ENCODE results near the gene TXLNB. TPM values are rescaled to one million over a fixed set of nuclear protein-coding genes. Genes with fewer than 3 reads are reported as not detected.

TXLNB gene
- total RNA-seq, 2 donors from 2014 or later = 0.32 to 1.2 TPM

DNA sequence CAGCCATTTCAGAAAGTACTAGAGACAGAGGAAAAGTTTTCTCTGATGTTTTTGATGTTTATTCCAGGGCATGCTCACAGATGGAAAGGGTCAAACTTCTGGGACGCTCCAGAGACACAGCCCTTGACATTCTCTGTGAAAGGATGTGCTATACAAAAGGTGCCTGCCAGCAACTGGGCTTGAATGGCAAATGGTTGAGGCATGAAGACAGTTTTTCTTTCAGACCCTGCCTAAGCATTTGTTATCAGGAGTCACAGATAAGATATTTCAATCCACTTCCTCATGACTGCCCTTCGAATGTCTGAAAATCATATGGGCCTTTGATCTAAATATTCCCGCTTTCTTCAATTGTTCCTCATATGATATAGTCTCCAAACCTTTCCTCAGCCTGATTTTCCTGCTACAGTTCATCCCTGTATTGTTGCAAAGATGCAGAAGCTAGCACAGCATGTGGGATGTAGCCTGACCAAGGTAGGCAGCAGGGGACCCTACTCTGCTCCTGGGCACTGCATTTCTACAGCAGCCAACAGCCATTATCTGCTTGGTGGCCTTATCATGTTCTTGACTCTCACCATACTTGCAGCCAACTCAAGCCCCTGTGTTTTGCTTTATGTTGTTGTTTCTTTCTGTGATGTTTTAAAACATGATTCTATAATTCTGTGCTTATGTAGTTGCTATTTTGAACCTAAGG lies 14.6 kb upstream of the TXLNB start:
- intact Hi-C loops (cut with DNase I) = no loop called here
- no peak for TF ChIP-seq POLR2A (IDR thresholded peaks at IDR 0.05)
- no peak for TF ChIP-seq POLR2AphosphoS5 (IDR thresholded peaks at IDR 0.05)
- TF ChIP-seq, protein P1, sequence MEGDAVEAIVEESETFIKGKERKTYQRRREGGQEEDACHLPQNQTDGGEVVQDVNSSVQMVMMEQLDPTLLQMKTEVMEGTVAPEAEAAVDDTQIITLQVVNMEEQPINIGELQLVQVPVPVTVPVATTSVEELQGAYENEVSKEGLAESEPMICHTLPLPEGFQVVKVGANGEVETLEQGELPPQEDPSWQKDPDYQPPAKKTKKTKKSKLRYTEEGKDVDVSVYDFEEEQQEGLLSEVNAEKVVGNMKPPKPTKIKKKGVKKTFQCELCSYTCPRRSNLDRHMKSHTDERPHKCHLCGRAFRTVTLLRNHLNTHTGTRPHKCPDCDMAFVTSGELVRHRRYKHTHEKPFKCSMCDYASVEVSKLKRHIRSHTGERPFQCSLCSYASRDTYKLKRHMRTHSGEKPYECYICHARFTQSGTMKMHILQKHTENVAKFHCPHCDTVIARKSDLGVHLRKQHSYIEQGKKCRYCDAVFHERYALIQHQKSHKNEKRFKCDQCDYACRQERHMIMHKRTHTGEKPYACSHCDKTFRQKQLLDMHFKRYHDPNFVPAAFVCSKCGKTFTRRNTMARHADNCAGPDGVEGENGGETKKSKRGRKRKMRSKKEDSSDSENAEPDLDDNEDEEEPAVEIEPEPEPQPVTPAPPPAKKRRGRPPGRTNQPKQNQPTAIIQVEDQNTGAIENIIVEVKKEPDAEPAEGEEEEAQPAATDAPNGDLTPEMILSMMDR (IDR thresholded peaks at IDR 0.05) = no peak
- no peaks in the 10 kb centered on the region for H3K4me1 ChIP-seq (replicated peaks)
- no peak for DNase-seq (ENCODE audit: low spot score)
- 90% methylated on average over 3 of the region's 3 CpGs for WGBS
- H3K4me3 ChIP-seq = no peak overlapping the region
- H3K27me3 ChIP-seq (replicated peaks; ENCODE audit: insufficient read depth) = no peaks in the 10 kb centered on the region
- H3K9me3 ChIP-seq = no peaks in the 10 kb centered on the region
- H3K36me3 ChIP-seq = no peaks in the 10 kb centered on the region
- no peak overlapping the region for H3K27ac ChIP-seq

DNA sequence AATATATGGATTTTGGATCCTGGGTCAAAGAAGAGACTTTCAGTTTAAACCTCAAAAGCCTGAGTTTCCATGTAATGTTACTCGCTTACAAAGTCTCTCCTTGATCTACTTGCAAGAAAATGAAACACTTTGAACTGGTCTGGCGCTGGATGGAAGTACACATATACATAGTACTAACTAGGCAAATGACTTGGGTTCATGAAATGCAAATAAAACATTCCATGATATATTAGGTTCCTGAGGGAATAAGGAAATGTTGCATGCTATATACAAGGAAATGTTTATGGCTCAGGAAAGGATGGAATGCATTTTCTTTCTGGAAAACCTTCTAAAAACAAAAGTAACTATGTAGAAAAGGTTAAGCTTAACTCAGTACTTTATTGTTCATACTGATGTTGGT lies 11.4 kb upstream of the TXLNB start:
- intact Hi-C loops (cut with DNase I) = no loop called here
- 86% methylated on average over 2 of the region's 2 CpGs for WGBS
- TF ChIP-seq POLR2A (IDR thresholded peaks at IDR 0.05) (no peak), POLR2AphosphoS5 (IDR thresholded peaks at IDR 0.05) (no peak)
- TF ChIP-seq, protein P1 (IDR thresholded peaks at IDR 0.05) = no peak
- no peak for DNase-seq (ENCODE audit: low spot score)
- Histone ChIP-seq H3K36me3 (no peaks in the 10 kb centered on the region), H3K4me3 (no peak overlapping the region), H3K4me1 (replicated peaks) (no peaks in the 10 kb centered on the region), H3K27me3 (replicated peaks; ENCODE audit: insufficient read depth) (no peaks in the 10 kb centered on the region), H3K9me3 (no peaks in the 10 kb centered on the region), H3K27ac (no peak overlapping the region)

DNA sequence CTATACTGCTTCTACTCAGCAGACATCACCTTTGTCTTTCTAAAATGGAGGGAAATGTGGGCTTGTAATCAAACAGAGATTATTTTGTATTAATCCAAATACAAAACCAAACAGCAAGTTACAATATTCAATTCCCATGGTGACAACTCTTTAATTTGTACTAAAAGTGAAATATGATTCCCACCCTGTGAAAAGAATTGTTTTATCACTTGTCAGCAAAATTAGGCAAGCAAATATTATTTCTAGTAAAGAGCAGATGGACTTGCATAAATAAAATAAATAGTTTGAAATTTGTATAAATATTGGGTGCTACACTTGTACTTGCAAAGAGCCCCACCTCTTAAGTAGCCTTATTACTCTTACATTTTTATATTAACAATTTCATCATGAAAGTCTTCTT lies 6.1 kb upstream of the TXLNB start:
- TF ChIP-seq POLR2AphosphoS5 (IDR thresholded peaks at IDR 0.05) (no peak), POLR2A (IDR thresholded peaks at IDR 0.05) (no peak)
- TF ChIP-seq, protein P1 (IDR thresholded peaks at IDR 0.05) = no peak
- Histone ChIP-seq H3K4me1 (replicated peaks) (no peaks in the 10 kb centered on the region), H3K27ac (no peak overlapping the region), H3K9me3 (no peaks in the 10 kb centered on the region), H3K27me3 (replicated peaks; ENCODE audit: insufficient read depth) (no peaks in the 10 kb centered on the region), H3K4me3 (no peak overlapping the region), H3K36me3 (no peaks in the 10 kb centered on the region)
- DNase-seq (ENCODE audit: low spot score) = no peak
- intact Hi-C loops (cut with DNase I) = no loop called here

DNA sequence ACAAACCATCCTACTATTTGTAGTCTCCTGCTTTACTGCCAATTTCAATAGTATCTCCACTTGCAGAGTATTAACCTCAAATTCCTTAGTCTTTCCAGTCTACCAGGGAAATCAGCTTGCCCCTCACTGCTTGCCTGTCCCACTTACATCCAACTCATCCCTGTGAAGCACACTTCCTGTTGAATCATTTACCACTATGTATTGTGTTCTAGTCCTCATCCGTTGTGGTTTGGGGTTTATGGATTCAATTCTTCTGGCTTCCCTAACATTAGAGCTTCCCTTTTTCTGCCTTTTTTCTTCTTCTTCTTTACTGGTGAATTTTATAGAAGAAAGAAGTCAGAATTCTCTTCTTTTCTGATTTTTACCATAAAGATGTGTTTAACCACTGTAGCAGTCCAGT lies 5.1 kb upstream of the TXLNB start:
- no peak for DNase-seq (ENCODE audit: low spot score)
- H3K4me3 ChIP-seq = no peak overlapping the region
- no peaks in the 10 kb centered on the region for H3K9me3 ChIP-seq
- H3K27ac ChIP-seq = no peak overlapping the region
- no peaks in the 10 kb centered on the region for H3K36me3 ChIP-seq
- no peaks in the 10 kb centered on the region for H3K27me3 ChIP-seq (replicated peaks; ENCODE audit: insufficient read depth)
- no peaks in the 10 kb centered on the region for H3K4me1 ChIP-seq (replicated peaks)
- intact Hi-C loops (cut with DNase I) = no loop called here
- TF ChIP-seq POLR2AphosphoS5 (IDR thresholded peaks at IDR 0.05) (no peak), POLR2A (IDR thresholded peaks at IDR 0.05) (no peak)
- TF ChIP-seq, protein P1 (IDR thresholded peaks at IDR 0.05) = no peak
- WGBS = 59% methylated on average over 1 of the region's 1 CpG

DNA sequence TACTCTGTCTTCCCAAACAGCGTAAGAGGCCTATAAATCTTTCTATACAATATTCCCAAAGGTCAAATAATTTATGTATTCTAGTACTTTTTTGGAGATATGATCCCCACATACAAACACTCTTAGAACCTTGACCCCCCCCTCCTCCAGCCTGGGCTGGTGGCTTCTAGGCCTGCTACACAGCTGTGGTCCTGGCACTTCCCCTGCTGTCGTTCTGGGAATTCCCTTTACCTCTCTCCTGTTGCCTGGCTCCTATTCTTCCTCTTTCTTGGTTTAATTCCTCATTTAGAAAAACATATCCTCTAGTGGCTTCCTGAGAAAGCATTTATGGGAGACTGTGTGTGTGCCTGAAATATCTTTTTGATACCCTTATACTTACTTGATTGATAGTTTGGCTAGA lies 4.1 kb upstream of the TXLNB start:
- no peaks in the 10 kb centered on the region for H3K4me1 ChIP-seq (replicated peaks)
- no peak overlapping the region for H3K27ac ChIP-seq
- no peaks in the 10 kb centered on the region for H3K36me3 ChIP-seq
- no peak for DNase-seq (ENCODE audit: low spot score)
- no peak overlapping the region for H3K4me3 ChIP-seq
- no peaks in the 10 kb centered on the region for H3K9me3 ChIP-seq
- intact Hi-C loops (cut with DNase I) = no loop called here
- H3K27me3 ChIP-seq (replicated peaks; ENCODE audit: insufficient read depth) = no peaks in the 10 kb centered on the region
- WGBS = 81% methylated on average over 2 of the region's 2 CpGs
- no peak for TF ChIP-seq POLR2A (IDR thresholded peaks at IDR 0.05)
- no peak for TF ChIP-seq POLR2AphosphoS5 (IDR thresholded peaks at IDR 0.05)
- TF ChIP-seq, protein P1 (IDR thresholded peaks at IDR 0.05) = no peak

Data from prostate gland (tissue), 2 donors.